HG02588 (cell line): ENCODE data around the gene SATL1.
A peak's percentile ranks its signal among the peaks of the same experiment; 100 is the strongest.
"Not testable (repeated sequence)": the region's sequence is repeated elsewhere in the genome, so short reads cannot be mapped to it uniquely, and the experiment has no call there.

Experiments used
- ATAC-seq: cut with Tn5 transposase; IDR thresholded peaks from one replicate; pipeline ENCODE4 v1.9.1; 2021; ENCODE audit warnings: mild to moderate bottlenecking, moderate library complexity; ENCODE audit not compliant: unreplicated experiment

SATL1 gene, protein sequence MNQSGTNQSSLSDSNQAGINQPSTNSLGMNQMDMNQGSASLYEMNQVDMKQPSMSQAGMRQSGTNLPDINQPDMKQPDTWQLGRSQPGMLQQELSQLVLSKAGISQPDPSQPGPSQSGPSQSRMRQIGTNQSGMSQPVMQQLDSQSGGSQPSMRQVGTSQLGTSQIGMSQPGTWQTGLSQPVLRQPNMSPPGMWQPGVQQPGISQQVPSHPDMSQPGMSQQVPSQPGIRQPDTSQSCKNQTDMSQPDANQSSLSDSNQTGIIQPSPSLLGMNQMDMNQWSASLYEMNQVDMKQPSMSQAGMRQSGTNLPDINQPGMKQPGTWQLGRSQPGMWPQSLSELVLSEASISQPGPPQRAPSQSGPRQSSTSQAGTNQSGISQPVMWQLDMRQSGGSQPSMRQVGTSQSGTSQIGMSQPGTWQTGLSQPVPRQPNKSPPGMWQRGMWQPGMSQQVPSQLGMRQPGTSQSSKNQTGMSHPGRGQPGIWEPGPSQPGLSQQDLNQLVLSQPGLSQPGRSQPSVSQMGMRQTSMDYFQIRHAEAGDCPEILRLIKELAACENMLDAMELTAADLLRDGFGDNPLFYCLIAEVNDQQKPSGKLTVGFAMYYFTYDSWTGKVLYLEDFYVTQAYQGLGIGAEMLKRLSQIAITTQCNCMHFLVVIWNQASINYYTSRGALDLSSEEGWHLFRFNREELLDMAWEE

DNA sequence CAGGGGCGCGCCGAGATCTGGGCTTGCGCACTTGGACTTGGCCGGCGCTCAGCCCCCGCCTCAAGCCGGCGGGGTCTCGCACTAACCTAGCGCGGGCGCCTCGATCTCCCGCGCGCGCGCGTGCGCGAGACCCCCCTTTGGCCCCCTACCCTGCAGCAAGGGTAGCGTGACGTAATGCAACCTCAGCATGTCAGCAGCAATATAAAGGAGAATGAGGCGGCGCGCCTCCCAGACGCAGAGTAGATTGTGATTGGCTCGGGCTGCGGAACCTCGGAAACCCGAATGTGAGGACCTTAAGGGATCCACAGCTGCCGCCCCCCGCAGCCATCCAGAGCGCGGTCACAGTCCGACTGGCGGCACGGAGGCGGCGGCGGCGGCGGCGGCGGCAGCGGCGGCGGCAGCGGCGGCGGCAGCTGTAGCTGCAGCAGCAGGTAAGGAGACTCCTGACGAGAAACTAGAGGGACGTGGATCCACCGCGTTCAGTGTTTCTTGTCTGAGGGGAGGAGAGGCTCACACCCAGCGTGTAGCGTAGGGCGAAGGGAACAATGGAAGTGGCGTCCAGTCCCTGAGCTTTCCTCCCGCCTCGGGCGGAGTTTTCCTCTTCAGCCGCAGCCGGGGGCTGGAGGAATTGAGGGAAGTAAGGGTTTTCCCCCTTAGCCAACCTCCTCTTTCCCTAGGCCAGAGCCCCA, at the start of gene SATL1, which contains the start of gene ZNF711:
Gene SATL1, minus strand, starts transcription at position 19 of the 689 bp plus-strand sequence. CDS start 134,811 bp downstream, outside the sequence.
Gene ZNF711, plus strand, starts transcription at position 231 of the 689 bp plus-strand sequence. CDS start 3,582 bp downstream, outside the sequence.
- ATAC-seq: peak; percentile 58

DNA sequence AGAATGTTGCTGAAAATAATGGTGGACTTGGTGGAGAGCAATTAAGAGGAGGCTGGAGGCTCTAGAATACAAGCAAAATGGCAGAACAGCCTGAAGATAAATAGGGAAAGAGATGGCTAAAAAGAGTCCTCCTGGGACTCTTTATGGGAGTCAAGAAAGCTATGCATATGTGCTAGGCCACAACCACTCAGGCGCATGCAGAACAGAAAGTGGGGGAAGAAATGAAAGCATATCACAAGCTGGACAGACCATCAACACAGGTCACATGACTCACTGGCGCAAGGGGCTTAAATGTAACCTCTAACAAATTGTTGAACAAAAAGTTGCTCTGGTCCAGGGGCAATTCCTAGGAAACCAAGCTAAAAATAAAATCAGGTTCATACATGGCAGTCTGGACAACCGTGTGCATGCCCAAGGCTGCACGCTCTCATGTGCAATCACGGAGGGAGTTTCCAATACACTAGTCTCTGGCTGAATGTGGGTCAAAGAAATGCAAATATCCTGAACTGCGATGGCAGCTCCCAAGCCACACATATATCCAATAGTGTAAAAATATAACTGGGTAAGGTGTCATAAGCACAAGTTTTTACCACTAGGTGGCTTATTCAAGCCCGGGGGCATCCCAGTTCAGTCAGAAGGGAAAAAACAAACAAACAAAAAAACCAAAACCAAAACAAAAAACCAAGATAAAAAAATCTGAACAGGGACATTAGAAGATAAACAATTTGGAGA, 45.6 kb upstream of the SATL1 start:
- ATAC-seq: no peak

DNA sequence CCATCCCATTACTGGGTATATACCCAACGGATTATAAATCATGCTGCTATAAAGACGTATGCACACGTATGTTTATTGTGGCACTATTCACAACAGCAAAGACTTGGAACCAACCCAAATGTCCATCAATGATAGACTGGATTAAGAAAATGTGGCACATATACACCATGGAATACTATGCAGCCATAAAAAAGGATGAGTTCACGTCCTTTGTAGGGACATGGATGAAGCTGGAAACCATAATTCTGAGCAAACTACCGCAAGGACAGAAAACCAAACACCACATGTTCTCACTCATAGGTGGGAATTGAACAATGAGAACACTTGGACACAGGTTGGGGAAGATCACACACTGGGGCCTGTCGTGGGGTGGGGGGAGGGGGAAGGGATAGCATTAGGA, 41.7 kb upstream of the SATL1 start:
- not testable (repeated sequence) for ATAC-seq

DNA sequence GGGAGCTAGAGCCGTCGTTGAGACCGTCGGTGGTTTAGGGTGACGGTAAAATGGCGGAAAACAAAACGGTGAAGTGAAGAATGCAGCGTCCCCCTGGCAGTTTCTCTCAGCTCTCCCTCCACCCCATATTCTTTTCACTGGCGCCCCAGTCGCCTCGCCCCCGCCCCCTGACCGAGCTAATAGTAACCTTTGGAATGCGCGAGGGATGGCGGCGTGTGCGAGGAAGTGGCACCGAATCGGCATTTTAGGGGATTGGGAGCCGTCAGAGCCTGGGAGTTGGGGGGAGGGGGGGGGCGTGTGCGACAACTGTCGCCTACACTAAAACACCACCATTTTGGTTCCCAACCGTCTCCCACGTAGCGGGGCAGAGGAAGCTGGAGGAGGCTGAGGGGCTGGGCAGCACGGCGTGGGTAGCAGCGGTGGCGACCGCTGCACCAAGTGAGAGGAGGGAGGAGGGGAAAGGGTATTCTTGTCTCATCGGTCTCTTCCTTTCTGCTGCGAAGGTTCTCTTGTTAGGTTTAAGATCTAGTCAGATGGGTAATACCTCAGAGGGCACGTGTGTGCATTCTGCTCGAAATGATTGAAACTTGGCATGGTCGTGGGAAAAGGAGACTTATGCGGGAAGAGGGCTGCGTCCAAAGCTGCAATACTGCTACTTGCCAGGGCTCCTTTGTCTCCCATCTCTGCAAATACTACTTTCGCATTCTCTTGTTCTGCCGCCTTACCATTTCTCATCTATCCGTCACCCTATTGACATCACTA, 1.1 kb upstream of the SATL1 start:
- ATAC-seq: peak; percentile 47

DNA sequence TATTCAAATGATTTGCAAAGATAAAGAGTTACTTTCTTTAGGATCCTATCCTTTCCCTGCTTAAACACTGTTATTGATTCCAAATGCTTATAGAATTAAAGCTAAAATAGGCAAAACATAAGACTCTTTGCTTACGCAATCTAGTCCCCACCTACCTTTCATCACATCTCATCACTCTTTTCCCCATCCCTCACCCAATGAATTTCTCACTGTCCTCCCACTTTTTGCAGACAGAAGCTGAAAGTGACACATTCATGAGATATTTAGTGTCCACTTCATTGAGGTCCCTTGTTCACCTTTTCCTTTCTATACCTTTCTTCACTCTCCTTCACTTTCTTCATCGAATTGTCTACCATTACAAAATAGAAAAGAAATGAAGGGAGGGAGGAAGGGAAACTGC, 424 bp downstream of the SATL1 start:
- no peak for ATAC-seq

DNA sequence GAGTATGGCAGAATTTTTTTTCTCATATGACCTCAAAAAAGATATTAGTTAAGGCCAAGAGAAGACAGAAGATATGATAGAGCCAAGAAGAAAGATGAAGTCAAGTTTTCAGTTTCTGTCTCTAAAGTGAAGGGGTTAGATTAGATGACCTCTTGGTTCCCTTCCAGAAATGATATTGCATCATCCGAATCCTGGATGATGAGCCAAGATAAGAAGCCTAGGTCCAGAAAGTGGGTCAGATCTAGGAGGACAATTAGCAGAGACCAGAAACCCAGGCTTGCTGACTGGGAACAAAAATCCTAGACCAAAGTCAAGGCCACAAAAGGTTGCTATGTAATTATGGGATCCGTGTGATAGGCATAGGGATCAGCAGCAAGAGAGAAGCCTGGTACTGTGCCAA, 20.2 kb downstream of the SATL1 start:
- ATAC-seq: no peak

DNA sequence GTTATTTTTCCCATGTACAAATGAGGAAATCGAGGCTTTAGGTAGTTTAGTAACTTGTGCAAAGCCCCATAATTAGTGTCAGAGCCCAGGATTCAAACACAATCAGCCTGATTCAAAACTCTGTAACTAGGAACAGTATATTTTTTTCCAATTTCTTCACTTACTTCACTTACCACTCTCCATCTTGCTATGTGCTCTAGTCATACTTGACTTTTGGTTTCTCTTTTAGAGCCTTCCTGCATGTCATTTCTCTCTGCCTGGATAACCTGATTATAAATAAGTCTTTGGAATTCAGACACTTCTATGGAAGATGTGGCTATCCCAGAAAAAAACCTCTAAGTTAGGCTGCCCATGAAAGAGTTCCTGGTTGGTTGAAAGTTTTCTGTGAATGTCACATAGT, 22.2 kb downstream of the SATL1 start:
- no peak for ATAC-seq

DNA sequence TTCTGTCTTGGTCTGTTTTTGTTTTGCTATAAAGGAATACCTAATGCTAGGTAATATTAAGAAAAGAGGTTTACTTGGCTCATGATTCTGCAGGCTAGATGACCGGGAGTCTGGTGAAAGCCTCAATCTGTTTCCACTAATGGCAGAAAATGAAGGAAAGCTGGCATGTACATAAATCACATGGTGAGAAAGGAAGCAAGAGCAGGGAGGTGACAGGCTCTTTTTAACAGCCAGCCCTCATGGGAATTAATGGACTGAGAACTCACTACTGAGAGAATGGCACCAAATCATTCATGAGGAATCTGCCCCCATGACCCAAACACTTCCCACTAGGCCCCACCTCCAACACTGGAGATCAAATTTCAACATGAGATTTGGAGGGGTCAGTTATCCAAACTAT, 27.6 kb downstream of the SATL1 start:
- ATAC-seq: no peak

DNA sequence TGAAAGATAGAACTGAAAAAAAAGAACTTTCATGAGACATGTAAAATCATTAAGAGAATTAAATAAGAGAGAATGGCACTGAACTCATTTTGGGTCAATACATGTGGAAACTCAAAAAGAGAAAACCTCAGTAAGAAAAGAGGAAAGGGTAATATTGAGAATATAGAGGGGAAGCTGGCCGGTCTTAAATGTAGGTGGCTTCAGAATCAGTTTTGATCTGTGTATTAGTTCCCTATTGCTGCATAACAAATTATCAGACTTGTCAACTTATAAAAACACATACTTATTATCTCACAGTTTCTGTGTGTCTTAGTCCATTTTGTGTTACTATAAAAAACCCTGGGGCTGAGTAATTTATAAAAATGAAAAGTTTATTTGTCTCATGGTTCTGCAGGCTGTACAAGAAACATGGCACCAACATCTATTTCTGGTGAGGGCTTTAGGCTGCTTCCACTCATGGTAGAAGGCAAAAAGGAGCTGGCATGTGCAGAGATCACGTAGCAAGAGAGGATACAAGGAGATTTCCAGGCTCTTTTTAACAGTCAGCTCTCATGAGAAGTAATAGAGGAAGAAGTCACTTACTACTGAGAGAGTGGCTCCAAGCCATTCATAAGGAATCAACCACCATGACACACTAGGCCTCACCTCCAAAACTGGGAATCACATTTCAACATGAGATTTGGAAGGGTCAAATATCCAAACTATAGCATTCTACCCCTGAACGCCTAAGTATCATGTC, 29.6 kb downstream of the SATL1 start:
- no peak for ATAC-seq

DNA sequence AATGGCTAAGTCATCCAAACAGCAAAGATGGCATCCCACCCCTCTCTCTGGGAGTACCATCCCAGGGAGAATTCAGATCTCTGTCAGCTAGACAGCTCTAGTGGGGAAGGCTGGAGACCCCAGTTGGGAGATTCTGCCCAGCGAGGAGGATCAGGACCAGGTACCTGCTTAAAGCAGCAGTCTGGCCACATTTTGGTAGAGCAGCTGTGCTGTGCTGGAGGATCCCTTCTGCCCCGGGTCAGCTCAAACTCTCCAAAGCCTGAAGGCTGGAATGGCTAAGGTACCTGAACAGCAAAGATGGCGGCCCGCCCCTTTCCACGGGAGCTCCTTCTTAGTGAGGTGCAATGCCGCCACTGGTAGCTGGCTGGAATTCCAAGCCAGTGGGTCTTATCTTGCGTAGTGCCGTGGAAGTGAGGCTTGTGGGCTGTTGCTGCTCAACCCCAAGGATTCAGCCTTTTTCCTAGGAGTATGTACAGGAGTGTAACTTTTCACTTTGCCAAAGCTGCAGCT, 40.1 kb downstream of the SATL1 start:
- no peak for ATAC-seq

DNA sequence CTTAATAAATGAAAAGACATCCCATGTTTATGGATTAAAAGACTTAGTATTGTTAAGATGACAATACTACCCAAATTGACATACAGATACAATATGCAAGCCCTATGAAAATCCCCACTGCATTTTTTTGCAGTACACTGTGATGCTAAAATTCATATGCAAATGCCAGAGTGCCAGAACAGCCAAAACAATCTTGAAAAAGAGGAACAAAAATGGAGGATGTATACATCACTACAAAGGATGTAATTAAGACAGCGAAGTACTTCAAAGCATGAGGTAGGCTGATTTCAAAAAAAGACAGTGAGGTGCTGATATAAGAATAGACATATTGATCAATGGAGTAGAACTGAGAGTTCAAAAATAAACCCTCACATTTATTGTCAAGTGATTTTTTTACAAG, 47.3 kb downstream of the SATL1 start:
- no peak for ATAC-seq

DNA sequence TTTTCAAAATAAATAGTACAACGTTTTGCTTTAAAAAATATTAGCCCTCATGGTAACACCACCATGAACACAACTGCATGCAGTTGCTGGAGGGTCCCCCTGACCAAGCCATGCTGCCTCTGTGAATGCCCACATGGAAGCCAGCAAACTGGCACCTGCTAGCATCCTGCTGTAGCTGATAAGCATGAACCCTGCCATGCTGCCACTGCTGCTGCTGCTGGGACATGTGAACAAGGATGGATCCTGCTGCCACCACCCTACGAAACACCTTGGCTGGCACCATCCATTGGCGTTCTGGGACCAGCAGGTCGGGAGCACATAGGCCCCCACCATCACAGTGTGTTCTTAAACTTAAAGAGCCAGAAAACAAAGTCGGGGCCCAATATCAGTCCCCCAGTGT, 83.9 kb downstream of the SATL1 start:
- ATAC-seq: no peak

DNA sequence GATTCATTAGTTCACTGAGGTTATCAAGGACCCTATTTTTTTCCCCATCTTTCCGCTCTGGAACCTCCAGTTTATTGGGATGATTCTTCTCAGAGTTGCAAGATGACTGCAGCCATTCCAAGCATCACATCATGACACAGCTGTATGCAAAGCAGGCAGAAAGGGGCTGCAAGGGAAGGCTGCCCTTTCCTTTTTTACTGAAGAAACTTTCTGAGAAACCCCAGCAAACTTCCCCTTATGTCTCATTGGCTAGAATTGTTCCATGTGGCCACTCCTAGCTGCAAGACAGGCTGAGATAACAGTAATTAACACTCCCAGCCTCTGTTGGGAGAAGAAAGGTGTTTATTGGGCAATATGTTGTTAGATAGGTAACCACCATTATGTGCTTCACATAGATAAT, 102.6 kb downstream of the SATL1 start:
- peak; percentile 92 for ATAC-seq

DNA sequence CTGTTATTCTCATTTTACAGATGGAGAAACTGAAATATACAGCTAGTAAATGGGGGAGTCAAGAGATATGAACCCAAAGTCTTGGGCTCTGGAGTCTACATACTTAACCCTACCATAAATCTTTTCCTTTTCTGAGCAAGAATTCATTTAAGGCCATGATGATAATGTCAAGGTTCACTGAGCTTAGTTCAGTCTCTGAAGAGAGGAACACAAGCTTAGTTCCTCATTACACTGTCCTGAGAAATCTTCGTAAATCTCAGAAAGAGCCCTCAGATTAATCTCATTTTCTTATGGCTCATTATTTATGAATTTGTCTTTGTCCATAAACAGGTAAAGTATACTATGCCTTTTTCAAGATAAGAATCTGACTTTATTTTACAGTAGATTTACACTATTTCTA, 104.2 kb downstream of the SATL1 start:
- ATAC-seq: no peak

DNA sequence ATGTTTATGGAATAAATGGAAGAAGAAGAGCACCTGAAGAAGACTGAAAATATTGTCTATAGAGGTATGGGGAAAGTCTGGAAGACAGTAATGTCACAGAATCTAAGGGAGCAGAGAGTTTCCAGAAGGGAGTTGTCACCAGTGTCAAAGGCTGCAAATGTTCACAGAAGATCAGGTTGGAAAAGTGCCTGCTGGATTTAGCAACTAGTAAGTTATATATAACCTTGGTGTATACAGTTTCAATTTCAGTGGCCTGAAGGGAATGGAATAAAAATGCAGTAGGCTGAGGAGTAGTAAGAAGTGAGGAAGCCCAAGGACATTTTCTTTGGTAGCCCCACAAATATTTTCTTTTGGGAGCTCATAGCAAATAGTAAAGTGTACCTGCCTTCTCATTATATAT, 107.2 kb downstream of the SATL1 start:
- ATAC-seq: no peak

DNA sequence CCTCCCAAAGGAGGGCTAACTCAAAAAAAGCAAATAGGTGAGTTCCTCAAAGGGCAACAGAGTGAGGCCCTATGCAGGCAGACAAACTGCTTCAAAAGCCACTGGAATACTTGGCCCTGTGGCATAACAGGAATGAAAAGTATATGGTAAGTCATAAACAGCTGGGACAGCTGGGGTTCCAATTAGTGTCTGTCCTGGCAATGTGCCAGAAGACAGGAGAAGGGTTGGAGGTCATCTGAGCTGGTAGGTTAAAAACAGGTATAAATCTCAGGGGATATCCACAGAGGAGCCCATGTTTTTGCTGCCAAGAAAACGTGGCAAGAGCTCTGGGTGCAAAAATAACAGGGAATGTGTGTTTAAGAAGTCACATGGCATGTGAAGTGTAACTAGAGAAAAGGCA, 128.3 kb downstream of the SATL1 start:
- no peak for ATAC-seq

DNA sequence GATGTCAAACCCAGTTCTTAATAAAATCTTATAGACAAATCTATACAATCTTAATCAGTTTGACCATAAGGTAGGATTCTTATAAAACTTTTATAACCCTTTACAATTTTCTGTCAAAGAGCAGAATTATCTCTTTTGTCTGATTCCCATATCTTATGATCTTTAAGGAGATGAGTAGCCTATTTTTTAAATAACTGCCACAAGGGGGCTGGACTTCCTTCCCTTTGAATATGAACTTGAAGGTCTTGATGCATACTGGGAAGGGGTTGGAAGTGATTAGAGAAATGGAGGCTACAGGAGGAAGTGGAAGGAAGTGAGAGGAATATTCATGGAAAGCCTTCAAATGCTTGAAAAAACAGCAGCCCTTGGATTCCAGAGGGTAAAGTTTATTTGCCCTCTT, 128.8 kb downstream of the SATL1 start:
- no peak for ATAC-seq

DNA sequence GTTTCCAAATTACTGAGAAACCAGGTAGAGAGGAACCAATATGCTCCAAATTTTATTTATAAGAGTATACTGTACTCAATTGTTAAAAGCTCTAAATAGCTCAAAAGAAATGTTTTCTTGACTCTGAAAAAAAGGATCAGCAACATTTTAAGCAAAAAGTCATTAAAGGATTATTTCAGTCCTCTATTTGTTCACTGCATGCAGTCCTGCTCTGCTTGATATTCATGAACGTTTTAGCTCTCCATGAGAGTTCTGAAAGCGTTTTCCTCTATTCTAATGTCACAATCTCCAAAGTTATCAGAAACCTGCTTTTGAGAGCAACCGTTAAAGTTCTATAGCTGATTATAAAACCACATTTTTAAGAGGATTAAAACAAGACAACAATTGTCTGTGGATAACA, 129.4 kb downstream of the SATL1 start:
- ATAC-seq: no peak

DNA sequence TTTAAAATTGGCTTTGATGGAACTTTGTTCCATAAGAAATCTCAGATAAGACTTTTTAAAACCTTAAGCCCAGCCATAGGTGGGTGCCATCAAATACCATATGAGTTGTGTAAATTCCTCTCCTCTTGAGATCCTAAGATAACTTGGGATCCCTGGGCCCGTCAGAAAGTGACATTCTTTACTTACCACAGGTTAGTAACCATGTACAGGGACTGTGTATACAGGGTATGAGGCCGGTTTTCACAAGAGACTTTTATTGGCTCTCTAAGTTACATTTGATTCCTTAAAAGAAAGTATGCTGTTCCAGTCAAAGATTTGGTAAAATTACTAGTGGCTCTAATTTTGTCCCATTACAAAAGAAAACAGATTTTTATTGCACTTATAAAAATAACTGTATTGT, 129.8 kb downstream of the SATL1 start:
- no peak for ATAC-seq
